DMS114 treated with DMSO at 0.1 percent for 48 hours (cell line): ENCODE data around the gene CHD3.

Source experiments
- DNase-seq: peaks from one replicate; lab custom pipeline; 2025; ENCODE audit not compliant: unreplicated experiment; lab: John Stamatoyannopoulos, UW

Gene CHD3

DNA sequence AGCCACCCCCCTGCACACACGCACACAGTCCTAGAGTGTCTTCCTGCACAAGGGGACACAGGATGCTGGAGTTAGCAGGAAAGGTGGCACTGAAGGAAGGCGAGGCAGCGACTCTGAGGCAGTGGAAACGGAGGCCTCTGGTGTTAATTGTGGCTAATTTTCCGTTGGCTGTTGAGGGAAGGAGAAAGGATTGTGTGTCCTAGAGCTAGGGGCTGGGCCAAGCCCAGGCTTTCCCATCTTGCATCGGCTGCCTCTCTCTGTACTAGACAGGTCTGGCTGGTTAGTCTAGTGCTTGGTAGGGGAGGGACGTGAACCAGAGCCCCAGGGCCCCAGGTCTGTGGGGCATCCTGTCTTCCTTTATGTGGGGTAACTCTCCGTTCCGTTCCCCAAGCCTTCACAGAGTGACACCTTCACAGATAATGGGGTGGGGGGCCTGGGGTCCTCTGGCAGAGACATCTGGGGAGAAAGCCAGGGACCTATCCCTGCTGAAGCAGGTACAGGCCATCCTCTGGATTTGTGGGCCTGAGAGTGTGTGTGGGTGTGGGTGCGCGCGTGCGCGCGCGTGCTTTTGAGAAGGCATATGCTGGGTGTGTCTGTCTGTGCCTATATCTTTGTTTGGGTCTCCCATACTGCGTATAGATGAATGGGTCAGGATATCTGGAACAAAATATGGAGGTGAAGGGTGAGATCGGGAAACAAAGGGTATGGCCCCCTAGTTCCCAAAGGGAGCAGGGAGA, at the start of gene CHD3:
Gene CHD3, plus strand, starts transcription at position 606 of the 737 bp plus-strand sequence. CDS start 212 bp downstream, outside the sequence.
- DNase-seq, result no peak

DNA sequence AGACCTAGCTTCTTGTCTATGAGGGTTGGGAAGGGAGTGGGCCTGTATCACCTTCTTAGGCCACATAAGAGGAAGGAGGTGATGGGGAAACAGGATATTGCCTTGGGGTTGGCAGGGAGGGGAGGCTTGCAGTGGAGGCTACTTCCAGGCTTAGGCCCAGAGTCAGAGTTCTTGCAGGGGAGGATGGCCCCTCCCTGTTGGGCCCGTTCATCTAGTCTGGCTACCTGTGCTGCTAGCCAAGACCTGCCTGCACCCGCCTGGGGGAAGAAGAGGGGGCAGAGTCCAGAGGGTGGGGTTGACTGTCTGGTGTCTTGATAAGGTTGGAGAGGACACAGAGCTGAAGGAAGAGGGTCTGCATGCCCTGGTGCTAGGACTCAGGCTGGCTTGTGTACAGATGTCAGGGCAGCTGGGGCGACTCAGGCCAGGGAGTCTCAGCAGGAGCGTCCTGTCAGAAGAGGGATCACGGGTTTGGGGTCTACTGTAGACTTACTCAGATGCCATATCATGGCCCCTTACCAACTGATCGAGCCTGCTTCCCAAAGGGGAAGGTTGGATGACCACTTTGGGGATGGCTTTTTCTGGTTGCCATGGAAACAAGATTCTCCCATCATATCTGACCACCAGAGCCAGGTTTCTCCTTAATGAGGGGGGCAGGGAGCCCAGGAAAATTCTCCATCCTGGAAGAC, 49.3 kb upstream of the CHD3 start:
- DNase-seq, result no peak

DNA sequence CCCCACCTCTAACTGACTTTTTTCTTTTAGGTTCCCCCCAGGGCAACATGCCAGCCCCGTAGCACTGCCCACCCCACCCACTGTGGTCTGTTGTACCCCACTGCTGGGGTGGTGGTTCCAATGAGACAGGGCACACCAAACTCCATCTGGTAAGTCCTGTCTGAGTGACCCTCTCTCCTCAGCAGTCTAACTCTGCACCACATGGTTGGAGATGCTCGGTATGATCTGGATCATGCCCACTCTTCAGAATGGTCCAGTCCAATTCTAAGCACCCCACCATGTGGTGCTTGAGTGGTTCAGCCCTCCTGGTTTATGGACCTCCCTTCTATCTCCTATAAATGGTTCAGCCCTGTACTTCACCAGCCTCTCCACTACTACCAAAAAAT, 48.7 kb upstream of the CHD3 start:
- peak; percentile 61 for DNase-seq

DNA sequence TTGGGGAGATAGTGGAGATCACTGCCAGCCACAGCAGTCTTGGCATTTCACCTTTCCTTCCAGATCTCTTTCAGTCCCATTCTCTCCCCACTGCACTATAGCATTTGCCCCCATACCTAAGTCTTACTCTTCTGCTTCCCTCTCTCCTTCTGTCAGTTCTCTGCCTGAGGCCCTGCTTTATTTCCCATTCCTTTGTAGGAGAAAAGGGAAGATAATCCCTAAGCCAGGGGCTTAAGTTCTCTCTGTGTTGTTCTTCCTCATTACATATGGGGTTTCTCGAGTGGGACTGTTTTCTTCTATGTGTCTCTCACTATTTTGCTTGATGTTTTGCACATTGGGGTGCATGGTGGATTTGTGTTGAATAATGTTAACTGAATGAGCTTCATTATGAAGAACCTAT, 48.1 kb upstream of the CHD3 start:
- no peak for DNase-seq

DNA sequence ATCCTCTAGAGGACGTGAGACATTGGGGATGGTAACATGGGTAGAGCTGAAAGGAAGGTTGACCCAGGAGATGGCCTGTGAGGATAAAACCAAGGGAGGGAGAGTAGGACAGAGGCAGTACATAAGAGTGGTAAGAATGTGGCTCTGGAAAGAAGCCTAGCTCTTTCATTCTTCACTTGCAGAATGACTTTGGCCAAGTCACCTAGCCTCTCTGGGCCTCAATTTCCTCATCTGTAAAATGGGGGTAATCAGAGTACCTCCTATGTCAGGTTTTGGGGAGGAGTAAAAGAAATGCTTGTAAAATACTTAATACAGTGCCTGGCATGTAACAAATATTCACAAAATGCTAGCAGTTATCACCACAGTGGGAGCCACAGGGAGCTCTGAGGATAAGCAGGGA, 47.7 kb upstream of the CHD3 start:
- no peak for DNase-seq

DNA sequence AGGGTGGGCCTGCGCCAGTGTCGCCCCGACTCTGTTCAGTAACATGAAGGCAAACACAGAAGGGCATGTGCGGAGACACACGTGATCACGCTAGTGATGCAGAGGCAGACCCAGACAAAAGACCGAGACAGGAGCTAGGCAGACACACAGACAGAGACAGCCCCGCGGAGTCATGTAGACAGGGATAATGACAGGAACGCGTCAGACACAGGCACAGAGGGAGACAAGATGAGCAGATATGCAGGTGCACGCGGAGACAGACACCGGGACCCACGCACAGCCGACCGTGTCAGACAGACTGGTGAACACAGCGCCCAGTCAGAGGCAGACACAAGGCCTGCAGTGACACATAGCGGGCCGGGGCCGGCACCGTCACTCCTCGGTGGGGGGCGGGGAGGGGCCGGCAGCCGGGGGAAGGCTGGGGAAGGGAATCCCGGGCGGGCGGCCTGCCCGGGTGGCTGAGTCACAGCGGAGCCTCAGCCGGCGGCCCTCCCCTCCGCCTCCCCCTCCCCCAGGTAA, 47.1 kb upstream of the CHD3 start:
- DNase-seq, result peak; percentile 36

DNA sequence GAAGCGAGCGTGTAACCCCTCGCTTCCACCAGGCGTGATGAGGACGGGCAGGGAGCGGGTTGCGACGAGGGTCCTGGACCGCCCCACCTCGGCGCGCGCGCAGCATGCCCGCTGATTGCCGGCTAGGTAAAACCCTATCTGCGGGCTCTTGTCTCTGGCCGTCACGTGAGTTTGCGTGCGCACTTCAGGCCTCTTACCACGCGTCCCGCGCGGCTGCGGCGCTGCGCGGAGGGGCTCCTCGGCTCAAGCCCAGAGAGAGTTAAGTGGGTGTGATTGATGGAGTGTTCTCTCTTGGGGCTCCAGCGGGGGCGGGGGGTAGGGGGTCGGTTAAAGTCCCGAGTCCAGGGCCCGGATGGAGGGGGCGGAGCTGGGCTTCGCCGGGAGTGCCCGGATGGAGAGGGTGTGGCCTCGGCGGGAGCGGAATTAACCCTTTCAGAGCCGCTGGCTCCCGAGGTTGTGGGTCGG, 46.6 kb upstream of the CHD3 start:
- DNase-seq, result peak; percentile 71

DNA sequence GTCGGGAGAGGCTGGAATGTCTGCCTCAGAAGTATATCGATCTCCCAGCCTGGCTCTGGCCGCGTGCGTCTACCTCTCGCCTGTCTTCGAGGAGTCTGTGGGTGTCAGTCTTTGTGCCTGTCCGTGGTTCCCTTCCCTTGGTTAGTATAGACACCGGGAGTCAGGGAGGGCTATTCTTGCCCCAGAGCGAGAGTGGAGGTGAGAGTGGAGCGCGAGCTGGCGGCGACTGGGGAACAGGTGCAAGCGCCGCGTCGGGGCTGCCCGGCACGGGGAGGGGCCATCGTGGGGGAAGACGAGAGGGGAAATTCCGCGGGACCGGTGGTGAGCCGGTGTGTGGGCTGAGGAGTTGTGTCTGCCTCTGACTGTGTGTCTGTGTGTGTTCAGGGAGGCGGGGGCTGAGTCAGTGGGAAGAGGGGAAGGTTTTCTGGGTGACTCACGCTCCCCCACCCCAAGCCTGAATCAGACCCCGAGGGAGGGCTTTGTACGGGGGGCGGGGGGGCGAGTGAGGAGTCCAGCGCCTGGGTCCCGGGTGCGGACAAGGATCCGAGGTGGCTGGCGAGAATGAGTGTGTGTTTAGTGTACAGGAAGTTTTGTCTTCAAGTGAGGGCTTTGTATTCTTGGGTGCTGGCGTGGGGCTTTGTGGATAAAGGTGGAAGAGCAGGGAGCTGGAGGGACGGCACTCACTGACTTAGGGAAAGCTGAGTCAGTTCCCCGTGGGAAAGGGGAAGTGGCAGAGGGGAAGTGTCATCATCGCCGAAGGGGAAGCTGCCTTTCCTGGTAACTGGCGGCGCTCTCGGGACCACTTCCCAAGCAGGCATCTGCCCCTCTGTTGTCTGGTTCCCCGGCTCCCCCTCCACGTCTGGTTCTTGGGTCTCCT, 46.0 kb upstream of the CHD3 start:
- DNase-seq, result no peak

DNA sequence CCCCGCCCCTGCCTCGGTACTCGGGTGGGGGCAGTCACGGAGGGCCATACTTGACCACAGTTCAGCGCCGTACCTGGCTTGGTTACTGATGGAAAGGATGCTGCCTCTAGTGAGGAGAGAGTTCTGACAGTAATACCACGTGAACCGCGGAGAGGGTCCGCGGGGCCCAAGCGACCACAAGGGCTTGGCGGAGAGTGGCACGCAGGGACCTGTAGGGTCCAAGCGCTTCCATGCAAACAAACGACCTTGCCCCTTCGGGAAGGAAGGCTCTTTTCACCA, 45.4 kb upstream of the CHD3 start:
- no peak for DNase-seq

DNA sequence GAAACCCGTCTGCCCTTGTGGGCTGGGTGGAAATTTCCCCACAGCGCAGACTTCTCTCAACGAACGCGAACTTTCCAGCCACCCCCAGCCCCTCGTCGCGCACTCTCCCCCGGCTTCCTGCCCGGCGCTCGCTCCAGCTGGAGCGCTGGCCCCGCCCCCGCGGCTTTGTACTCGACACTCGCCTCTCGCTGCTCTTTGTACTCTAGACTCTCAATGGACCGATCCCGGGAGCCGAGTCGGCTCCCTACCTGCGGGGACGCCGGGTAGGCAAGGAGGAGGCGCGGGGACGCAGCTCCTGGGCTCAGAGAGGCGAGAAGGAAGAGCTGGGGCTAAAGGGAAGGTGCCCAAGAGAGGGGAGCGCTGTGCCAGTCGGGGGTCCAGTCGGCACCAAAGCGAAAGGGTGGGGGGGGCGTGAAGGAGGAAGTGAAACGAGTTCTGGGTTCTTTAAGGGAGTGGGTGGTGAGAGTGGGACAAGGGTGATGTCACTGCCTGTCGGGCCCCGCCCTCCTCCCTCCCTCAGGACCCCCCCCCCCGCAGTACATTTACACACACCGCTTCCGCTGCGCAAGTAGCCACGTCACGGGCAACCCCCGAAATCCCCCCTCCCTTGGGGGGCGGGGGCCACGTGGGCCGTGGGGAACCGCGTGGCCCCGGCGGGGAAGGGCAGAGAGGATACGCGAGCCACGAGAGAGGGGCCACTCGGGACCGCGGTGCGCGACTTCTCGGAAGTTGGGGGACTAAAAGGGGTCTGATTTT, 44.9 kb upstream of the CHD3 start:
- DNase-seq, result peak; percentile 69

DNA sequence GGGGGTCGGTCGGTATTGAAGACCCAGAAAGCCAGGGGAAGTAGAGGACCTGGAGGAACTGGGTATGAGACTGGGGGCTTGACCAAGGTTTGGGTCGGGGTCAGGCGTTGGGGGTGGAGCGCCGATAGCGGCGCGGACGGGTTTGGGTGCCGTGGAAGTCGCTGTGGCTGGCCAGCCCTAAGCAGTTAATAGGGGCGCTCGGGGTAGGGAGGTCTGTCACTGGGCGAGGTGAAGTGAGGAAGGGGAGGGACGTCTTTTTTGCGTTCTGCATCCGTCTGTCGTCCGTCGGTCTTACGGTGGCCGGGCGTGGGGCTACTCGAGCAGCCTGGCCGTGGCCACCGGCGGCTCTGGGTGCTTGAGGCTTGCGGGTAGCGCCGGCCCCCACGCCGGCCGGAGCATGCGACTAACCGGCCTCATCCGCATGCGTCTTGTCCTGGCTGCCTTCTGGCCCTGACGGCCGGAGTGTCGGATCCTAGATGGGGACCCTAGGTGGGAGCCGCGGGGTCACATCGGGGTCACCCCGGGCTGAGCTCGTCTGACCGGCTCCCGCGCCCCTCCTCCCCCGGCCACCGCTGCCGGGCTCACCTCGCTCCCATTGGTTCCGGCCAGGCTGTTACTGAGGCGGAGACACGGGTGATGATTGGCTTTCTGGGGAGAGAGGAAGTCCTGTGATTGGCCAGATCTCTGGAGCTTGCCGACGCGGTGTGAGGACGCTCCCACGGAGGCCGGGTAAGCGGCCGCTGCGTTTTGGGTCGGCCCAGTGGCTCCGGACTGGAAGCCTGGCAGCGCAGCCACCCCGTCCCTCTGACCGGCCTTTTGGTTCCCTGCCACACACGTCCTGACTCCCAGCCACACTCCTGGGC, 44.1 kb upstream of the CHD3 start:
- peak; percentile 93 for DNase-seq

DNA sequence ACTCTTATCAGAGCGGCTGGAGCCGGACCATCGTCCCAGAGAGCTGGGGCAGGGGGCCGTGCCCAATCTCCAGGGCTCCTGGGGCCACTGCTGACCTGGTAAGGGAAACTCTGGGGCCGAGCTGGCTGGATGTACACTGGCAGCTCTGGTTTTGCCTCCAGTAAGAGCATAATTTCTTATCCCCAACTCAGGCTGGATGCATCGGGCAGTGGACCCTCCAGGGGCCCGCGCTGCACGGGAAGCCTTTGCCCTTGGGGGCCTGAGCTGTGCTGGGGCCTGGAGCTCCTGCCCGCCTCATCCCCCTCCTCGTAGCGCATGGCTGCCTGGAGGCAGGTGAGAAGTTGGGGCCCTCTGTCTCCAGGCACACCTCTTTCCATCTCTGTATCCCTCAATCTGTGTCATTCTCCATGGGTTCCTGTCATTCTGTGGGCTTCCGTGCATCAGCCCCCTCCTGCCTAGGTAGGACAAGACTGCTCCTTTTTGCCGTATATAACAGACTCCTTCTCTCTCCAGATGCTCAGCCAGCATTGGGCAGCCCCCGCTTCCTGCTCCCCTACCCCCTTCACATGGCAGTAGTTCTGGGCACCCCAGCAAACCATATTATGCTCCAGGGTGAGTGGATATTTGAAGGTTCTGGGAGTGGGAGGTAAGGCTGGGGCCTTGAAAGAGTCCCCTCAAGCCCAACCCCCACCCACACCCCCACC, 43.1 kb upstream of the CHD3 start:
- DNase-seq, result no peak

DNA sequence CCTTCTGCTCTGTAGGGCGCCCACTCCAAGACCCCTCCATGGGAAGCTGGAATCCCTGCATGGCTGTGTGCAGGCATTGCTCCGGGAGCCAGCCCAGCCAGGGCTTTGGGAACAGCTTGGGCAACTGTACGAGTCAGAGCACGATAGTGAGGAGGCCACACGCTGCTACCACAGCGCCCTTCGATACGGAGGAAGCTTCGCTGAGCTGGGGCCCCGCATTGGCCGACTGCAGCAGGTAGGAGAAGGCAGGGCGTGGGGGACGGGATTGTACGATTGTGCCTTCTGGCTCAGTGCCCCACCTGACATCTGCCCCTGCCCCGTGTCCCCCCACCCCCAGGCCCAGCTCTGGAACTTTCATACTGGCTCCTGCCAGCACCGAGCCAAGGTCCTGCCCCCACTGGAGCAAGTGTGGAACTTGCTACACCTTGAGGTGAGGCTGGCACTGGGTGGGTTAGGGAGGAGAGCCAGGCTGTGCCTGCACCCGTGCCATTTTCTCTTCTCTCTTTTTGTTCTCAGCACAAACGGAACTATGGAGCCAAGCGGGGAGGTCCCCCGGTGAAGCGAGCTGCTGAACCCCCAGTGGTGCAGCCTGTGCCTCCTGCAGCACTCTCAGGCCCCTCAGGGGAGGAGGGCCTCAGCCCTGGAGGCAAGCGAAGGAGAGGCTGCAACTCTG, 42.4 kb upstream of the CHD3 start:
- DNase-seq, result no peak

DNA sequence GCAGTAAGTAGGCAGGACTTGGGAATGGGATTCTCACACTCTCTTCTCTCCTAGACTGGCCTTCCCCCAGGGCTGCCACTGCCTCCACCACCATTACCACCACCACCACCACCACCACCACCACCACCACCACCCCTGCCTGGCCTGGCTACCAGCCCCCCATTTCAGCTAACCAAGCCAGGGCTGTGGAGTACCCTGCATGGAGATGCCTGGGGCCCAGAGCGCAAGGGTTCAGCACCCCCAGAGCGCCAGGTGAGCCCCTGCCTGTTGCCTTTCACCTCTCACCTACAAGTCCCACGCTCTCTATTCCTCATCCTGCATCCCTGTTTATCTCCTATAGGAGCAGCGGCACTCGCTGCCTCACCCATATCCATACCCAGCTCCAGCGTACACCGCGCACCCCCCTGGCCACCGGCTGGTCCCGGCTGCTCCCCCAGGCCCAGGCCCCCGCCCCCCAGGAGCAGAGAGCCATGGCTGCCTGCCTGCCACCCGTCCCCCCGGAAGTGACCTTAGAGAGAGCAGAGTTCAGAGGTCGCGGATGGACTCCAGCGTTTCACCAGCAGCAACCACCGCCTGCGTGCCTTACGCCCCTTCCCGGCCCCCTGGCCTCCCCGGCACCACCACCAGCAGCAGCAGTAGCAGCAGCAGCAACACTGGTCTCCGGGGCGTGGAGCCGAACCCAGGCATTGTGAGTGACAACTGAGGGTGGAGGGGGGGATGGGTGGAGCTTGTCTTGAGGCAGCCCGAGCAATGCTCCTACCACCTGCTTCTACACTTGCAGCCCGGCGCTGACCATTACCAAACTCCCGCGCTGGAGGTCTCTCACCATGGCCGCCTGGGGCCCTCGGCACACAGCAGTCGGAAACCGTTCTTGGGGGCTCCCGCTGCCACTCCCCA, 41.6 kb upstream of the CHD3 start:
- DNase-seq, result no peak

DNA sequence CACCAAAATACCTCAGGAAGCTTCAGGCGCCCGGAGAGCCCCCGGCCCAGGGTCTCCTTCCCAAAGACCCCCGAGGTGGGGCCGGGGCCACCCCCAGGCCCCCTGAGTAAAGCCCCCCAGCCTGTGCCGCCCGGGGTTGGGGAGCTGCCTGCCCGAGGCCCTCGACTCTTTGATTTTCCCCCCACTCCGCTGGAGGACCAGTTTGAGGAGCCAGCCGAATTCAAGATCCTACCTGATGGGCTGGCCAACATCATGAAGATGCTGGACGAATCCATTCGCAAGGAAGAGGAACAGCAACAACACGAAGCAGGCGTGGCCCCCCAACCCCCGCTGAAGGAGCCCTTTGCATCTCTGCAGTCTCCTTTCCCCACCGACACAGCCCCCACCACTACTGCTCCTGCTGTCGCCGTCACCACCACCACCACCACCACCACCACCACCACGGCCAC, 40.4 kb upstream of the CHD3 start:
- no peak for DNase-seq

DNA sequence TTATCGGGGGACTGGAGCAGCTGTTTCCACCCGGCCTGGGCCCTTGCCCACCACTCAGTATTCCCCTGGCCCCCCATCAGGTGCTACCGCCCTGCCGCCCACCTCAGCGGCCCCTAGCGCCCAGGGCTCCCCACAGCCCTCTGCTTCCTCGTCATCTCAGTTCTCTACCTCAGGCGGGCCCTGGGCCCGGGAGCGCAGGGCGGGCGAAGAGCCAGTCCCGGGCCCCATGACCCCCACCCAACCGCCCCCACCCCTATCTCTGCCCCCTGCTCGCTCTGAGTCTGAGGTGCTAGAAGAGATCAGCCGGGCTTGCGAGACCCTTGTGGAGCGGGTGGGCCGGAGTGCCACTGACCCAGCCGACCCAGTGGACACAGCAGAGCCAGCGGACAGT, 39.9 kb upstream of the CHD3 start:
- DNase-seq, result no peak

DNA sequence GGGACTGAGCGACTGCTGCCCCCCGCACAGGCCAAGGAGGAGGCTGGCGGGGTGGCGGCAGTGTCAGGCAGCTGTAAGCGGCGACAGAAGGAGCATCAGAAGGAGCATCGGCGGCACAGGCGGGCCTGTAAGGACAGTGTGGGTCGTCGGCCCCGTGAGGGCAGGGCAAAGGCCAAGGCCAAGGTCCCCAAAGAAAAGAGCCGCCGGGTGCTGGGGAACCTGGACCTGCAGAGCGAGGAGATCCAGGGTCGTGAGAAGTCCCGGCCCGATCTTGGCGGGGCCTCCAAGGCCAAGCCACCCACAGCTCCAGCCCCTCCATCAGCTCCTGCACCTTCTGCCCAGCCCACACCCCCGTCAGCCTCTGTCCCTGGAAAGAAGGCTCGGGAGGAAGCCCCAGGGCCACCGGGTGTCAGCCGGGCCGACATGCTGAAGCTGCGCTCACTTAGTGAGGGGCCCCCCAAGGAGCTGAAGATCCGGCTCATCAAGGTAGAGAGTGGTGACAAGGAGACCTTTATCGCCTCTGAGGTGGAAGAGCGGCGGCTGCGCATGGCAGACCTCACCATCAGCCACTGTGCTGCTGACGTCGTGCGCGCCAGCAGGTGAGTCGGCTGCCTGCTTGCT, 39.3 kb upstream of the CHD3 start:
- no peak for DNase-seq
